Raji (cell line): ENCODE measurements around the gene PCSK7.
A peak's percentile ranks its signal among the peaks of the same experiment; 100 is the strongest.

ENCODE experiments used
- POLR2A ChIP-seq: IDR thresholded peaks from 2 replicates; pipeline ENCODE4 v1.6.1; 2011; ENCODE audit warnings: low read depth, low read length, control low read depth; ENCODE audit not compliant: insufficient read depth

Gene PCSK7

GRCh38 chr11:117180661-117181585, 51.0 kb downstream of the PCSK7 start:
- TF ChIP-seq POLR2A = peak; percentile 50

- TF ChIP-seq POLR2A = 0 out of 2 replicates have a peak, but pooled peaks have one; percentile 1
These were observed 51.9 kb downstream of the PCSK7 start for GRCh38 chr11:117180020-117180419.

DNA sequence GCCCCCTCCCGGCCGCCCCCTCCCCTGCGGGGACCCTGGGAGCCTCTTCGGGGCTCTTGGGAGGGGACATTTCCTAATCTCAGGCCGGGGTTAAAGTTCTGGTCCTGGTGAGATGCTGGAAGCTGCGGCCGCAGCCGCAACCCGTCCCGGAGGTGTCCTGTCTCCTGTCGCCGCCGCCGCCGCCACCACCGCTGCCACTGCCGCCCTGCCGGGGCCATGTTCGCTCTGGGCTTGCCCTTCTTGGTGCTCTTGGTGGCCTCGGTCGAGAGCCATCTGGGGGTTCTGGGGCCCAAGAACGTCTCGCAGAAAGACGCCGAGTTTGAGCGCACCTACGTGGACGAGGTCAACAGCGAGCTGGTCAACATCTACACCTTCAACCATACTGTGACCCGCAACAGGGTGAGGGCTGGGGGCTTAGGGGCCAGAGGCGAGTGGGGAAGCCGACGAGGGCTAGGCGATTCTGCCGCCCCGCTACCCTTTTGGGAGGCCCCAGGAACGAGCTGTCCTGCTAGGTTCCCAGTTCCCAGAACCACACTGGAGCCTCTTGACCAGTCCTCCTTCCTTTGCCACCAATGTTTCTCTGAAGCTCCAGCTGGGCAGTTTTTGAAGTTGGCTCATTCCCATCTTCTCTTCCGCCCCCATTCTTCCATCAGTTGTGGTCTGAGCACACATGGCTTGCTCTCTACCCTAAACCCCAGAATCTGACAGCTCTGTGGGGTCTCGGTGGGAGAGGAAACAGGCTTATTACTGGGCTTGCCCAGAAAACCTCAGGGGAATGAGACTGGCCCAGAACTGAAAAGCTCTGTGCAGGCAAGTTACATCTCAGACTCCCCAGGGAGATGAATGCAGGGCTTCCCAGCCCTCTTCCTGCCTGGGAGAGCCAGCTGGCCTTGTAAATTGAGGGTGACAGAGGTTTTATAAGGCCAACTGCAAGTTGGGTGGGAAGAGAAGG, 52.5 kb downstream of the PCSK7 start:
- TF ChIP-seq POLR2A = no peak

DNA sequence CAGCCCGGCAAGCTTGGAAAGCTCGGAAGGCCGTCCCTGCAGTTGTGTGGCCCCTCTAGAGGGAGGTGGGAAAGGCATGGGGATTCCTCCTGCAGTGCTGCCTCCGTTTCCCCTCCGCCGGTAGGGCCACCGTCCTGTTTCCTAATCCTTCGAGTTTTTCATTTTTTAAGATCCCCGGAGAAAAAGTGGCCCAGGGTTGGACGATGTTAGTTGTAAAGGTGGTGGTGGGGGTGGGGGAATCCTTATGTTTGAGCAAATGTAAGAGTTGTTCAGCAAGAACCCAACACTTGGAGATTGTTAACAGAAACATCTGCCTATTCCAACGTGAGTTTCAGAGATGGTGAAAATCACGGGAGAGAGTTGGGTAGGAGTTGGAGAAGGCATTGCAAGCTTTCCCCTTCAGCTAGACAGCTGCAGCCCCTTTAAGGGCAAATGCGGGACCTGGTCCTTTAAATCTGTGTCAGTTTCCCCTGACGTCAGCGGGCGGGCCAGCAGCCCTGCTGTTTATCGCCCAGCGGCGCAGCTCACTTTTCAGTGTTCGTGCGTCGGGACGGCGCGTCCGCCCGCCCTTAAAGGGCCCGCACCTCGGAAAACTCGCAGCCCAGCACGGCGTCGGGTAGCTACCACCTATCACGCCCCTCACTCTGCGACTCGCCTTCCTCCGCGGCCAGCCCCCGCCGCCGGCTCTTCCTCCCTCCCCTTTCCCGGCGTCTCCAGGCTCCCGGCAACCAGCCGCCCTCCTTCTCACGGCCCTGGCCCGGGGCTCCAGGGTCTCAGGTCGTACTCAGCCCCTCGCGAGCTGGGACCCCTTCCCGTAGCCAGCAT, 53.5 kb downstream of the PCSK7 start, which contains the start of gene SIDT2:
SIDT2 (plus strand) TSS at position 534 of the 825 bp plus-strand sequence. CDS start 521 bp downstream, outside the sequence.
- peak; percentile 74 for TF ChIP-seq POLR2A

GRCh38 chr11:117177534-117178209, 54.2 kb downstream of the PCSK7 start:
- TF ChIP-seq POLR2A = no peak

DNA sequence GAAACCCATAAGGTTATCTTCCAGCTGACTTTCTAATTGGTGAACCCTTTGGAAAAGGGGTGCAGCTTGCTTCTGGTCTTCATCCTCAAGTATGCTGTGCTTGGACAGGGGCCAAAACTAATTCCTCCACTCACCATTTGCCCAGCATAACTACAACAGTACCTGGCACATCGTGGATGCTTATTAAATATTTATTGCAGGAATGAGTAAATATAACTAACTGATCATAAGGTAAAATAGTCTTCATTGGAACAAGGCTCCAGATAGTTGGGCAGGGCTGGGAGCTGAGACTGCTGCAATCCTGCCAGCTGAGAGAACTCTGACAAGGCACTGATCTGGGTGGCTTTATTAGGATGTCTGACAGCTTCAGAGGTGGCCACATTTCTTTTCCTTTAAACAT, 55.7 kb downstream of the PCSK7 start:
- no peak for TF ChIP-seq POLR2A

- no peak for TF ChIP-seq POLR2A
These were observed 56.1 kb downstream of the PCSK7 start for GRCh38 chr11:117175781-117176180.

GRCh38 chr11:117175104-117175503, 56.8 kb downstream of the PCSK7 start:
- TF ChIP-seq POLR2A = no peak

GRCh38 chr11:117172724-117173421, 59.0 kb downstream of the PCSK7 start:
- TF ChIP-seq POLR2A = no peak

DNA sequence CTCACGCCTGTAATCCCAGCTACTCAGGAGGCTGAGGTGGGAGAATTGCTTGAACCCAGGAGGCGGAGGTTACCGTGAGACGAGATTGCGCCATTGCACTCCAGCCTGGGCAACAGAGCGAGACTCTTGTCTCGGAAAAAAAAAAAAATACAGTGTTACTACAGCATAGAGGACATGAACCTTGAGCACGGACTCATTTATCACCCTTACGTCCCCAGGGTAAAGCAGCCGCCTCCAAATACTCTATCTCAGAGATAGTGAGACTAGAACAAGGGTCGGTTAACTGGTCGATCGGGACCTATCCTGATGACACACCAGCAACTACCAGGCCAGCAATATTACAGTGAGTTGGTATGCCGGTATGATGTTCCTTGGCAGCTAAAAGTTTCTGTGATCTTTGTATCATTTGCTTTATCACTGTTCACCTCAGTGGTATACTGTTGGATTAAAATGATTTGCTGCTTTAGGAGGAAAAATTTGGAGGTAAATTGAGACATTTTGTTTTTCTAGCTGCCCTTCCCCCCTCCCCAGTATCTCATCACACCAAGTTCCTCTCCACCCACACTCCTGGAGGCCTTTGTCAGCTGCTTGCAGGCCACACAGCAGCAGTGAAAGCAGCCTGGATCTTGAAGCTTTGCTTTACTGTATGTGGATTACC, 60.3 kb downstream of the PCSK7 start:
- no peak for TF ChIP-seq POLR2A

GRCh38 chr11:117171007-117171403, 60.9 kb downstream of the PCSK7 start:
- no peak for TF ChIP-seq POLR2A

GRCh38 chr11:117170210-117170609, 61.7 kb downstream of the PCSK7 start:
- TF ChIP-seq POLR2A = no peak

DNA sequence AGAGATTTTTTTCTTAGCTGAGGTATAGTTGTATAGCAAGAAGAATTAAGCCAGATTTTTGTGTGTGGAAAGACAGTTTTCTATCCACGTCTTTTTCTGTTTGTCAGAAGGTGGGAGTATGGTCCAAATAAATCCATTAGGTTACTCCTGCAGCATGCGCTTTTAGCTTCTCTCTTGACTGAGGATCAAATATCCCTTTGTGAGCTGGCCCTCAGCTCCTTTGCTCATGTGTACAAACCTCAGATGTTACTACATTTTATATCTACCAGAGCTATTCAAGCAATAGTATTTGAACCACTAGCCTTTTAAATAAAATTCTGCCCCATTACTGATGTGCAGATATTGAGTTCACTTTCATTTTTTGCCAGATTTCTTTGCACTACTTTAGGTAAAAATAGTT, 62.1 kb downstream of the PCSK7 start:
- no peak for TF ChIP-seq POLR2A
